Spleen (tissue), 11 donors: ENCODE results near the gene TANGO6. TPM values are rescaled to one million over a fixed set of nuclear protein-coding genes. Genes with fewer than 3 reads are reported as not detected.

ENCODE experiments used
- DNase-seq: peaks from one replicate; pipeline ENCODE4 v3.0.0-alpha.2; 2020
- H3K27ac ChIP-seq, 8 donors: fragments of 200-600 bp; sonication (generic) in 7 of 8; 1 replicate in 4 of 8; 2 replicates in 4 of 8; pipeline versions ENCODE4 v1.5.0 to v1.8.0; 2016 to 2021; ENCODE audit warnings: inconsistent platforms in 4 of 8, mild to moderate bottlenecking in 4 of 8, moderate library complexity in 1 of 8
- H3K27me3 ChIP-seq, 7 donors: fragments of 200-600 bp; sonication (generic) in 6 of 7; replicated peaks in 1 of 7; 1 replicate in 4 of 7; 2 replicates in 3 of 7; pipeline versions ENCODE4 v1.5.0 to v1.8.0; 2016 to 2021; ENCODE audit warnings: inconsistent platforms in 3 of 7, mild to moderate bottlenecking in 1 of 7
- H3K36me3 ChIP-seq, 6 donors: fragments of 200-600 bp; sonication (generic) in 5 of 6; 1 replicate in 4 of 6; 2 replicates in 2 of 6; pipeline versions ENCODE4 v1.5.0 to v1.8.0; 2016 to 2021; ENCODE audit warnings: inconsistent platforms in 2 of 6
- H3K4me1 ChIP-seq, 6 donors: fragments of 200-600 bp; sonication (generic) in 5 of 6; 1 replicate in 3 of 6; 2 replicates in 3 of 6; pipeline versions ENCODE4 v1.5.0 to v1.8.0; 2016 to 2021; ENCODE audit warnings: inconsistent platforms in 3 of 6
- H3K4me3 ChIP-seq, 8 donors: fragments of 200-600 bp; sonication (generic) in 7 of 8; 1 replicate in 4 of 8; 2 replicates in 4 of 8; pipeline versions ENCODE4 v1.5.0 to v1.8.0; 2016 to 2021; ENCODE audit warnings: inconsistent platforms in 4 of 8, mild to moderate bottlenecking in 4 of 8, moderate library complexity in 2 of 8
- H3K9me3 ChIP-seq, 8 donors: fragments of 200-600 bp; sonication (generic) in 7 of 8; 1 replicate in 4 of 8; 2 replicates in 4 of 8; pipeline versions ENCODE4 v1.5.0 to v1.8.0; 2016 to 2021; ENCODE audit warnings: inconsistent platforms in 4 of 8
- POLR2A ChIP-seq, 3 donors: fragments of 450-650 bp; IDR thresholded peaks; one replicate each; pipeline ENCODE4 v1.5.1; 2017; ENCODE audit warnings: antibody characterized with exemption in 3 of 3, mild to moderate bottlenecking in 1 of 3
- POLR2AphosphoS5 ChIP-seq, 3 donors: sonication (generic); formaldehyde crosslinking; IDR thresholded peaks; one replicate each; pipeline ENCODE4 v1.5.1; 2017; ENCODE audit warnings: antibody characterized with exemption in 3 of 3
- WGBS, 5 donors: extraction: QIAGEN DNeasy Blood & Tissue Kit in 3 of 5; methylation state at CpG; one replicate each; pipeline versions ENCODE4 v1.1.5 to v1.1.7; 2013 to 2018; 5-methylcytosine and 5-hydroxymethylcytosine counted together
- intact Hi-C: fragments of 100-400 bp; cut with DNase I; formaldehyde crosslinking; loops from one replicate; pipeline ENCODE4 v1.15.0; 2023; ENCODE audit warnings: low total_unique reads
- polyA plus RNA-seq, 3 donors: library from polyadenylated mRNA; stranded (reverse); fragments of 200-250 nt; gene quantifications; one replicate each; pipeline ENCODE4 v1.2.1, GENCODE V29; 2013
- total RNA-seq, 7 donors: library from RNA; depleted of rRNA in 3 of 7; stranded (reverse); fragments of >200 nt in 3 of 7; fragmentation: NEBNext Ultra II Directional in 4 of 7; extraction: Animal tissue kit (Norgen Biotek cat#: 25700) in 4 of 7; gene quantifications; one replicate each; pipeline versions ENCODE4 v1.1.0 to v1.2.1, GENCODE V29; 2016 to 2021
- TF ChIP-seq, protein P1 (sequence below), 11 experiments: fragments of 200-600 bp in 7 of 11; fragments of 450-650 bp in 4 of 11; sonication (generic) in 4 of 11; IDR thresholded peaks in 8 of 11; conservative IDR thresholded peaks in 3 of 11; 1 replicate in 7 of 11; 2 replicates in 4 of 11; pipeline versions ENCODE4 v1.4.0 to v1.8.0; 2016 to 2021; ENCODE audit warnings: antibody characterized with exemption in 11 of 11, inconsistent platforms in 4 of 11, mild to moderate bottlenecking in 1 of 11
- donor health status: healthy with polysubstance abuse.
- donor health status: DM: no; HTN: no; CAD: no; lungs with moderate emphysema.
- donor health status: DM: no; HTN: no; CAD: no.
- donor health status: Bipolar disorder and iron deficiency.
- donor health status: healthy.
- donor health status: DM: no; HTN: no; CAD: no.
- donor health status: DM: yes; HTN: yes; CAD: no.

TANGO6 gene
- total and polyA plus RNA-seq, 10 donors: 1.9 to 35.2 (median 23.0) TPM

DNA sequence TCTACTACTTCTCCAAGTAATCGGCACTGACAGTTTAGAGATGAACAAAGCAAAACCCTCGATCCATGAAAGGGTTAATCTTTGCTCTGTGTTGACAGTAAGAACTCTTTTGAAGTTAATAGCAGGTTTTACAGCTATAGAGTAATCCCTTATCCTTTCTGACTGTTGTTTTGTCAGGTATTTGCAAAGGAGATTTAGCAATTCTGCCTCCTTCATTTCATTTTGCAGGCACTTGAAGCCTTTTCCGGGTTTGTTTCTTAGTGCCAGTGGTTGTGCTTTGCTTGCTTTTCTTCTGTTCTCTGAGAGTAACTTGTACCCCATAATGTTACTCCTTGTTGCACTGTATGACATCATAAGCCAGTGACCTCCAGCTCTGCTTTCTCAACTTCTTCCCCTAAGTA lies 64.5 kb downstream of the TANGO6 start:
- intact Hi-C loops: no loop called here
- Histone ChIP-seq H3K27me3 (no peaks in the 10 kb centered on the region), H3K27ac (no peak overlapping the region), H3K4me3 (no peak overlapping the region), H3K9me3 (no peaks in the 10 kb centered on the region), H3K36me3 (peaks cover 0 to 97% (median 25%) of the 10 kb centered on the region in 6 donors), H3K4me1 (no peaks in the 10 kb centered on the region)
- no peak for DNase-seq
- 70 to 84% (median 78%) methylated on average over 3 of the region's 3 CpGs for WGBS, 5 donors
- no peak for TF ChIP-seq POLR2AphosphoS5 (IDR thresholded peaks at IDR 0.05)
- TF ChIP-seq, protein P1, sequence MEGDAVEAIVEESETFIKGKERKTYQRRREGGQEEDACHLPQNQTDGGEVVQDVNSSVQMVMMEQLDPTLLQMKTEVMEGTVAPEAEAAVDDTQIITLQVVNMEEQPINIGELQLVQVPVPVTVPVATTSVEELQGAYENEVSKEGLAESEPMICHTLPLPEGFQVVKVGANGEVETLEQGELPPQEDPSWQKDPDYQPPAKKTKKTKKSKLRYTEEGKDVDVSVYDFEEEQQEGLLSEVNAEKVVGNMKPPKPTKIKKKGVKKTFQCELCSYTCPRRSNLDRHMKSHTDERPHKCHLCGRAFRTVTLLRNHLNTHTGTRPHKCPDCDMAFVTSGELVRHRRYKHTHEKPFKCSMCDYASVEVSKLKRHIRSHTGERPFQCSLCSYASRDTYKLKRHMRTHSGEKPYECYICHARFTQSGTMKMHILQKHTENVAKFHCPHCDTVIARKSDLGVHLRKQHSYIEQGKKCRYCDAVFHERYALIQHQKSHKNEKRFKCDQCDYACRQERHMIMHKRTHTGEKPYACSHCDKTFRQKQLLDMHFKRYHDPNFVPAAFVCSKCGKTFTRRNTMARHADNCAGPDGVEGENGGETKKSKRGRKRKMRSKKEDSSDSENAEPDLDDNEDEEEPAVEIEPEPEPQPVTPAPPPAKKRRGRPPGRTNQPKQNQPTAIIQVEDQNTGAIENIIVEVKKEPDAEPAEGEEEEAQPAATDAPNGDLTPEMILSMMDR (IDR thresholded peaks at IDR 0.05 in 8 of 11, conservative IDR thresholded peaks at IDR 0.05 in 3 of 11): no peak

- Histone ChIP-seq H3K4me1 (no peaks in the 10 kb centered on the region), H3K36me3 (peaks cover 0 to 97% (median 22%) of the 10 kb centered on the region in 6 donors), H3K9me3 (no peaks in the 10 kb centered on the region), H3K27ac (no peak overlapping the region), H3K4me3 (no peak overlapping the region), H3K27me3 (no peaks in the 10 kb centered on the region)
- no peak for TF ChIP-seq POLR2A (IDR thresholded peaks at IDR 0.05)
- no peak for TF ChIP-seq POLR2AphosphoS5 (IDR thresholded peaks at IDR 0.05)
- TF ChIP-seq, protein P1 (IDR thresholded peaks at IDR 0.05 in 8 of 11, conservative IDR thresholded peaks at IDR 0.05 in 3 of 11): no peak
- 89 to 97% (median 90%) methylated on average over 8 of the region's 8 CpGs for WGBS, 5 donors
- DNase-seq: no peak
- intact Hi-C loops: no loop called here
These were observed 65.9 kb downstream of the TANGO6 start for GRCh38 chr16:68909099-68909733.

DNA sequence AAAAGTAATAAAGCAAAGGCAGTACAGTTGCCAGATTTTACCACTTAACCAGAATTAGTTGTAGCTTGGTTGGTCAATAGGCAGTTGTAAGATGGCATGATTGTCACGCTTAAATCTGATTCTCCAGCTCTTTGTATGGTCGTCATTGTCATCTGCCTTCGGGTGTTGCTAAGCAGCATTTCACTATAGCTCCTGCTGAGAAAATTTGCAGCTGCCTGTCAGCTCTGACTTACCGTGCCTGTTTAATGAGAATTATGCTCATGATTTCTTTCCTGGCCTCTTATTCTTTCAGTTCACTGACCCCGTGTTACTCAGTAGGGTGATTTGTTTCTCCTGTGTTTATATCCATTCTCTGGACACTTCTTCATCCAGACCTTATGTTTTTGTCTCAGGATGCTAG lies 66.7 kb downstream of the TANGO6 start:
- no peaks in the 10 kb centered on the region for H3K4me1 ChIP-seq
- H3K9me3 ChIP-seq: no peaks in the 10 kb centered on the region
- TF ChIP-seq, protein P1 (IDR thresholded peaks at IDR 0.05 in 8 of 11, conservative IDR thresholded peaks at IDR 0.05 in 3 of 11): no peak
- TF ChIP-seq POLR2AphosphoS5 (IDR thresholded peaks at IDR 0.05): no peak
- TF ChIP-seq POLR2A (IDR thresholded peaks at IDR 0.05): no peak
- WGBS, 5 donors: 78 to 92% (median 89%) methylated on average over 5 of the region's 5 CpGs
- H3K27me3 ChIP-seq: no peaks in the 10 kb centered on the region
- no peak for DNase-seq
- H3K27ac ChIP-seq: no peak overlapping the region
- no peak overlapping the region for H3K4me3 ChIP-seq
- intact Hi-C loops: no loop called here
- H3K36me3 ChIP-seq: peaks cover 0 to 96% (median 22%) of the 10 kb centered on the region in 6 donors

GRCh38 chr16:68915589-68915988 lies 72.3 kb downstream of the TANGO6 start:
- Histone ChIP-seq H3K27ac (no peak overlapping the region), H3K4me3 (no peak overlapping the region), H3K27me3 (no peaks in the 10 kb centered on the region), H3K9me3 (no peaks in the 10 kb centered on the region), H3K4me1 (no peaks in the 10 kb centered on the region), H3K36me3 (peaks cover 0 to 97% (median 33%) of the 10 kb centered on the region in 6 donors)
- TF ChIP-seq POLR2A (IDR thresholded peaks at IDR 0.05) (no peak), POLR2AphosphoS5 (IDR thresholded peaks at IDR 0.05) (no peak)
- TF ChIP-seq, protein P1 (IDR thresholded peaks at IDR 0.05 in 8 of 11, conservative IDR thresholded peaks at IDR 0.05 in 3 of 11): no peak
- intact Hi-C loops: no loop called here
- WGBS, 5 donors: 93 to 100% (median 96%) methylated on average over 2 of the region's 2 CpGs
- no peak for DNase-seq
